G401 (cell line): ENCODE results near the gene CCDC178. TPM values are rescaled to one million over a fixed set of nuclear protein-coding genes. Genes with fewer than 3 reads are reported as not detected.
"Not testable (repeated sequence)": the region's sequence is repeated elsewhere in the genome, so short reads cannot be mapped to it uniquely, and the experiment has no call there.

Source experiments
- DNase-seq: peaks from one replicate; pipeline ENCODE4 v3.0.0-alpha.2; 2015; ENCODE audit warnings: low spot score
- in situ Hi-C: cut with HindIII; loops from 2 replicates; pipeline ENCODE4 v1.10.0; 2016; ENCODE audit warnings: low sequenced_read_pairs, mixed read lengths
- total RNA-seq: library from RNA; depleted of rRNA; stranded (reverse); fragments of >200 nt; shearing (Covaris generic); gene quantifications from 2 replicates; pipeline ENCODE4 v1.2.3, GENCODE V29; 2014

Gene CCDC178
- total RNA-seq, 1 experiment from 2014 or later: not detected

DNA sequence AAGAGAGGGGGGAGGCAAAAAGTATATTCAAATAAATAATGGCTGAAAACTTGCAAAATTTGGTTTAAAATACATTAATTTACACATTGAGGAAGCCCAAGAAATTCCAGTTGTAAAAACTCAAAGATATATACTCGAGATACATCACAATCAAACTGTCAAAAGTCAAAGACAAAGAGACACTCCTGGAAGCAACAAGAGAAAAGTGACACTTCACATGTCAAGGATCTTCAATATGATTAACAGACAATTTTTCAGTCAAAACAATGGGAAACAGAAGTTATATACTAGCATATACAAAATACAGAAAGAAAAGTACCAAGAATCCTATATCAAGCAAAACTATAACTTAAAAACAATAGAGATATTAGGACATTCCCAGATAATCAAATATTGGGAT, 170.2 kb downstream of the CCDC178 start:
- in situ Hi-C loops: no loop called here
- no peak for DNase-seq

DNA sequence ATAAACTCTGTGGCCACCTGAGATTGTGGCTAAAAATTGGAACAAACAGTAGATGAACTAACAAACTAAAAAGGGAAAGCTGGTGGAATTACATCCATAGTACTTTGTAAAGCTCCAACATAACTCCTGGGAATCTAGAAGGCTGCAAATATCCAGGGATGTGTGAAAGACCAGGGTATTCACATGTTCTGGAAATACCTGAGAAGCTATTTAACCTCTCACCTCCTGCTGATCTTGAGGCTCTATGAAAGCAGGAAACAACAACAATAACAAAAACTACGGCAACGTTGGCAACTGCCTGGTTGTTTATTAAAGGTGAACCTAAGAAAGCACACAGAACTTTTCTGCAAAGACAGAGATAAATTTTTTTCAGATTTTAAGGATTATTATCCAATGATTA, 171.3 kb downstream of the CCDC178 start:
- in situ Hi-C loops: no loop called here
- DNase-seq: no peak

DNA sequence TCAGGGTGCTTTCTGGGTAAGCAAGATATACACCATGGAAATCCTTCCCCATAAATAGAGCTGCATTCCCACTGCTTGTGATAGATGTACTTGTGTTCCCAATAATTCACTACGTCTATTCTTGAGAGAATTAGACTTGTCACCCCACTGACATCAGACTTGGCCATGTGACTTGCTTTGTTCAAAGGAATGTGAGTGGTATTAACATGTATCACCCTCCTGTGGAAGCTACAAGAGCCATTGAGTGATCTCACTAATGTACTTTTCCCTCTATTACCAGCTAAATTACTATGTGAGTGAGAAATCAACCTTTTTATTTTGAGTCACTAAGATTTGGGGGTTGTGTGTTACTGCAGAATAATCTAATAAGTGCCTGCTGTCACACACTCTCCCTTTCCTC, 176.0 kb downstream of the CCDC178 start:
- in situ Hi-C loops: no loop called here
- no peak for DNase-seq

DNA sequence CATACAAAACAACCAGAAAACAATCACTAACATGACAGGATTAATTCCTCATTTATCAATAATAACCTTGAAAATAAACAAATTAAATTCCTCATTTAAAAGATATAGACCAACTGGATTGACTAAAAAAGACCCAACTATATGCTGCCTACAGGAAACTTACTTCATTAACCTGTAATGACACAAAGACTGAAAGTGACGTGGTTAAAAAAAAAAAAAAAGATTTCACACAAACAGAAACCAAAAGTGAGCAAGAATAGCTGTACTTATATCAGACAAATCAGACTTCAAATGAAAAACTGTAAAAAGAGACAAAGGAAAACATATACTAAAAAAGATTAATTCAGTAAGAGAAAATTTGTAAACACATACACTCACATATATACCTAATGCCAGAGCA, 201.2 kb downstream of the CCDC178 start:
- in situ Hi-C loops: no loop called here
- no peak for DNase-seq

- in situ Hi-C loops: no loop called here
- no peak for DNase-seq
Observed at GRCh38 chr18:33232318-33232626, 208.2 kb downstream of the CCDC178 start.

GRCh38 chr18:33231474-33232317, 208.8 kb downstream of the CCDC178 start:
- peak; percentile 69 for DNase-seq
- in situ Hi-C loops: no loop called here

DNA sequence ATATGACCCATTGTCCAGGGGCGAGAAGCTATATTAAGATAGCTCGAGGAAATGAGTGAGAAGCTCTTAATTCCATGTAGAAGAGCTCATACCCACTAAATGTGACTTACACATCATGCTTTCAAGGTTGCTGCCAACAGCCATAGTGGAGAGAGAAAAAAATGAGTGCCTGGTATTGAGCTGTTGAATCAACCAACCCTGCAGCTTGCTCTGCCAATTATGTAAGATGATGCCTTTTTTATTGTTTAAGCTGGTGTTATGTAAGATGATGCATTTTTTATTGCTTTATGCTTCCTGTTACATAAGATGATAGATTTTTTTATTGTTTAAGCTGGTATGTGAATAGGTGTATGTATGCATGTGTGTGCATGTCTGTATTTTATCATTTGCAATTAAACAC, 228.2 kb downstream of the CCDC178 start:
- in situ Hi-C loops: no loop called here
- DNase-seq: no peak

GRCh38 chr18:33210575-33211189, 229.8 kb downstream of the CCDC178 start:
- in situ Hi-C loops: no loop called here
- DNase-seq: peak; percentile 33

- in situ Hi-C loops: no loop called here
Observed at GRCh38 chr18:33205777-33206176, 234.7 kb downstream of the CCDC178 start.

DNA sequence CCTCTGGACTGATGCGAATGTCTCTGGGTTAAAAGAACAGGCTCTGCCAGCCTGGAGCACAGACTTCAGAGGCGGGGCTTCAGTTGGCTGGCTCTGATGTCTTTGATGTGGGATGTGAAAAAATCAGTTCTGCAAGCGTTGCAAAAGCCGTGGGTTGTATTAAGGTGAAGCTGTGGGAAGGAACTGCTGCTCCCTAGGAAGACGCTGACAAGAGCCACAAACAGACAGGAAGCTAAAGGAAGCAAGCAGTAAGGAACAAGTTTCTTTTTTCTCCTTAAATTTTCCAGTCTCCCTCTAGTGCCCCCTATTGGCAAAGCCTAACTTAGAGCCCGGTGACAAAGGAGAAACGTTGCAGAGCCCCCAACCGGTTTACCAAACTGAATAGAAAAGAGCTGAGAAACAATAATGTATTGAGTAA, 239.0 kb downstream of the CCDC178 start:
- DNase-seq: peak; percentile 16
- in situ Hi-C loops: no loop called here

More at GRCh38 chr18:33205777-33206176, 234.7 kb downstream of the CCDC178 start:
- no peak for DNase-seq

DNA sequence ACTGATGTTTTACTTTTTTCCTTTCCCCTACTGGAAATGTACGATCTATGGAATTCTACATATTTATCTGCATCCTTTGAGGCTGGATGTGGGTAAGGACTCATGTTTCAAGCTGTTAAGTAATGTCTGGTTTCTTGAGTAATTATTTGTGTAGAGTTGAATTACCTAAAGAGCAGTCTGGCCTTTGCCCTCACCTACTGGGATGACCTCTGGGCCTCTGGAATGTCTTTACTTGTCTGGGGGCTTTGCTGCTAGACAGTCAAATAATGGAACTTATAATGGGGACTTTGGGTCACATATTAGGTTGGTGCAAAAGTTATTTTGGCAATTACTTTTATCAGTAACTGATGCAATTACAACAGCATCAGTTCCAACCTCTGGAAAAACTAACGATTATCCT, 244.7 kb downstream of the CCDC178 start:
- no peak for DNase-seq
- in situ Hi-C loops: no loop called here

- in situ Hi-C loops: no loop called here
- no peak for DNase-seq
Observed at GRCh38 chr18:33194793-33195192, 245.7 kb downstream of the CCDC178 start.

GRCh38 chr18:33184958-33185357, 255.6 kb downstream of the CCDC178 start:
- DNase-seq: no peak
- in situ Hi-C loops: no loop called here

- DNase-seq: no peak
- in situ Hi-C loops: no loop called here
Observed at GRCh38 chr18:33184175-33184574, 256.3 kb downstream of the CCDC178 start.

DNA sequence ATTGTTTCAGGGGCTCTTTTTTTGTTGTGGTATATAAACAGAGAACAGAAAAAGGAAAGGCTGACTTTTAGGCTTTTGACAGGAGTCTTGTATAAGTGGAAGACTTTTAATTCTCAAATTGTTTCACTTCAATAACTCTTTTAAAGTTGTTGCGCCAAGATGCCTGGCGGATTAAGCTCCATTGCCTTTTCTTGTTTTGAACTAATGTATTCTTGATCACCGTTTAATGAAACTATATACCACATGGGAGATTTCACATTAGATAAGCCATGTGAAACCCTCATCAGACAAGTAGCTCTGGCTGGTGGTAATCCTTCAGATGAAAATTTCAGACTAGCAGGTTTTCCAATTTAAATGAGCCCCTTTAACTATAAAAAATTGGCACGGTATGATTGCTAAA, 257.4 kb downstream of the CCDC178 start:
- no peak for DNase-seq
- in situ Hi-C loops: no loop called here

- in situ Hi-C loops: no loop called here
- DNase-seq: no peak
Observed at GRCh38 chr18:33181016-33181415, 259.5 kb downstream of the CCDC178 start.

GRCh38 chr18:33169218-33169617, 271.3 kb downstream of the CCDC178 start:
- DNase-seq: no peak
- in situ Hi-C loops: no loop called here

GRCh38 chr18:33164121-33164520, 276.4 kb downstream of the CCDC178 start:
- in situ Hi-C loops, DNase-seq: not testable (repeated sequence)

DNA sequence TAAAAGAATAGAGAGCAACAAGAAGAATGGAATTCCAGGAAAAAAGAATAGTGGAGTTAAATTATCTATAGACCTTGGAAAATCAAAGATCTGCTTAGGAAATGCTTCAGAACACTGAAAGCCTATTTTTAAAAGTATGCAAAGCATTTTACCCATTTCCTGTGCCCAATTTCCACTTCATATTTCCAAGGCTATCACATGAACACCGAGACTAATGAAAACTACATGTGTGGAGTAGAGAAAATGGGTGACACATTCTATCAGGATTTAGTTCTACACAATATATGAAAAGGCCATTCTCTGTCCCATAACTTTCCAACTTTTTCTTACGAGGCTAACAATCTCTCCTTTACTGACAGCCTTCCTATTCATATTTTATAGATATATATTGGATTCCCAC, 279.4 kb downstream of the CCDC178 start:
- DNase-seq: no peak
- in situ Hi-C loops: no loop called here

DNA sequence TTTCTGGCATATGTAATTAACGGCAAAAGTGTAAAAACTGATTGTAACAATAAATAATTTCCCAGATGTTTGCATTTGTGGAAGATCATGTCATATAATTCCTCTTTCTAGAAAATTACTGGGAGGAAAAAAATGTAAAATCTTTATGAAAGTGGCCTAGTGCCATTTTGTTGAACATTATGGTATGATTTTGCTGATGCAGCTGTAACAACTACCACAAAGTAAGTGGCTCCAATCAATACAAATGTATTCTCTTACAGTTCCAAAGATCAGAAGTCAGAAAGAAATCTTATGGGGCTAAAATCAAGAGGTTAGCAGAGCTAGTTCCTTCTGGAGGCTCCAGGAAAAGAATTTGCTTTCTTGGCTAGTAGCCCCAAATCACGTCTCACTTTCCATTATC, 281.4 kb downstream of the CCDC178 start:
- in situ Hi-C loops: no loop called here
- no peak for DNase-seq

- in situ Hi-C loops: no loop called here
- no peak for DNase-seq
Observed at GRCh38 chr18:33157893-33158292, 282.6 kb downstream of the CCDC178 start.
